ENCODE data around the gene PSMD8. TPM values are rescaled to one million over a fixed set of nuclear protein-coding genes. Genes with fewer than 3 reads are reported as not detected.

Gene PSMD8
- total RNA-seq, 2 donors from 2014 or later = 403 to 603 TPM

DNA sequence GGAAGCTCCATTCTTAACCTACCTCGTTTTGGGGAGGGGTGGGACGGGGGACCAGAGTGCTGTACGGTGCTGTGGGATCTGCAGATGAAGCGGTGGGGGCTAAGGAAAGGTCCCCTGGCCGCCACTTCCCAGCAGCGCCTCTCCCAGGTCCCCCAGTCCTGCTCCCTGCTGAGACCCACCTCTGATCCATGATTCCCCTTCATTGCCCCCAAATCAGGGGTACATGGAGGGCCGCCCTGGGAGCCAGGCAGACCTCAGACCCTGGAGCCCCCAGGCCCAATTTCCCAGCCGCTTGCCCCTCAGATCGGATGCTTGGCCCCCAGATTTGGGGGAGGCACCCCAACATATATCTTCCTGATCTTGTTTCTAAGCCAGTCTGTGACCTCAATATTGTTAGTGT, 24.7 kb downstream of the PSMD8 start:
- no peak overlapping the region for H3K27ac ChIP-seq
- no peak overlapping the region for H3K4me3 ChIP-seq
- H3K4me1 ChIP-seq = peaks cover 0 to 20% of the 10 kb centered on the region in 2 donors
- H3K36me3 ChIP-seq = no peaks in the 10 kb centered on the region
- H3K9me3 ChIP-seq = no peaks in the 10 kb centered on the region
- H3K27me3 ChIP-seq = peaks cover 0 to 16% of the 10 kb centered on the region in 2 donors
- no peak for DNase-seq (ENCODE audit: low spot score)
- TF ChIP-seq, protein P1, sequence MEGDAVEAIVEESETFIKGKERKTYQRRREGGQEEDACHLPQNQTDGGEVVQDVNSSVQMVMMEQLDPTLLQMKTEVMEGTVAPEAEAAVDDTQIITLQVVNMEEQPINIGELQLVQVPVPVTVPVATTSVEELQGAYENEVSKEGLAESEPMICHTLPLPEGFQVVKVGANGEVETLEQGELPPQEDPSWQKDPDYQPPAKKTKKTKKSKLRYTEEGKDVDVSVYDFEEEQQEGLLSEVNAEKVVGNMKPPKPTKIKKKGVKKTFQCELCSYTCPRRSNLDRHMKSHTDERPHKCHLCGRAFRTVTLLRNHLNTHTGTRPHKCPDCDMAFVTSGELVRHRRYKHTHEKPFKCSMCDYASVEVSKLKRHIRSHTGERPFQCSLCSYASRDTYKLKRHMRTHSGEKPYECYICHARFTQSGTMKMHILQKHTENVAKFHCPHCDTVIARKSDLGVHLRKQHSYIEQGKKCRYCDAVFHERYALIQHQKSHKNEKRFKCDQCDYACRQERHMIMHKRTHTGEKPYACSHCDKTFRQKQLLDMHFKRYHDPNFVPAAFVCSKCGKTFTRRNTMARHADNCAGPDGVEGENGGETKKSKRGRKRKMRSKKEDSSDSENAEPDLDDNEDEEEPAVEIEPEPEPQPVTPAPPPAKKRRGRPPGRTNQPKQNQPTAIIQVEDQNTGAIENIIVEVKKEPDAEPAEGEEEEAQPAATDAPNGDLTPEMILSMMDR (IDR thresholded peaks at IDR 0.05) = no peak

DNA sequence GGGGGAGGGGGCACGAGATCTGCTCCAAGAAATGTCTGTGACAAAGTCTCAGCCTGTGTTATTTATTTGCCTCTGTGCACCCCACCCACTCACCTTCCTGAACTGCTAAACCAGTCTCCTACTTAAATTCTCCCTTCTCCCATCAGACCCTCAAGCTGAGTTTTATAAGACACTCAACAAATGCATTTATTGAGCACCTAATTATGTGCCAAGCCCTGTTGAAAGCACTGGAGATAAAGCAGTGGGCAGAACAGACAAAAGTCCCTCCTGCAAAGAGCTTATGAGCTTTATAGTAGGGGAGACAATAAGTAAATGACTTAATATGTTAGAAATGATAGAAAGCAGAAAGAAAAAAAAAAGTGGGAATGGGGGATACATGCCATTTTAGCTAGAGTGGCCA, 25.2 kb downstream of the PSMD8 start:
- DNase-seq (ENCODE audit: low spot score) = no peak
- peaks cover 0 to 20% of the 10 kb centered on the region in 2 donors for H3K4me1 ChIP-seq
- no peaks in the 10 kb centered on the region for H3K9me3 ChIP-seq
- no peaks in the 10 kb centered on the region for H3K36me3 ChIP-seq
- no peak overlapping the region for H3K27ac ChIP-seq
- H3K4me3 ChIP-seq = no peak overlapping the region
- TF ChIP-seq, protein P1 (IDR thresholded peaks at IDR 0.05) = no peak
- peaks cover 0 to 16% of the 10 kb centered on the region in 2 donors for H3K27me3 ChIP-seq

DNA sequence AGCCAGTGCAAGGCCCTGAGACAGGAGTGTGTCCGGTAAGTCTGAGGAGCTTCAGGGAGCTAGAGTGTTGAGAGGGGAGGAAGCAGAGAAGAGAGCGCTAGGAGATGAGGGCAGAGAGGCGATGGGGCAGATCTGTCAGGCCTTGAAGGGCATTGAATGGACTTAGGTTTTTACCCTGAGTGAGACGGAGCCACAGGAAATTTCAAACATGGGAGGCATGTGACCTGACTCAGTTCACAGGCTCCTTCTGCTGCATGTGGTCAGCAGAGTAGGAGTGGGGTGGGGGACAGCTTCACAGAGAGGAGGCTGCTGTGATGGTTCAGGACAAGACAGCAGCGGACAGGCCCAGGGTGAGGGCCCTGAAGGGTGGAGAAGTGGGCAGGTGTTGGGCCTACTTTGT, 26.0 kb downstream of the PSMD8 start:
- Histone ChIP-seq H3K4me3 (no peak overlapping the region), H3K36me3 (peaks cover under 1% of the 10 kb centered on the region), H3K27ac (no peak overlapping the region), H3K4me1 (peaks cover 0 to 14% of the 10 kb centered on the region in 2 donors), H3K9me3 (no peaks in the 10 kb centered on the region), H3K27me3 (peaks cover 0 to 14% of the 10 kb centered on the region in 2 donors)
- TF ChIP-seq, protein P1 (IDR thresholded peaks at IDR 0.05) = no peak
- no peak for DNase-seq (ENCODE audit: low spot score)

- Histone ChIP-seq H3K36me3 (peaks cover 3% of the 10 kb centered on the region), H3K4me1 (peaks cover 0 to 8% of the 10 kb centered on the region in 2 donors), H3K27ac (no peak overlapping the region), H3K27me3 (peaks cover 0 to 12% of the 10 kb centered on the region in 2 donors), H3K4me3 (no peak overlapping the region), H3K9me3 (no peaks in the 10 kb centered on the region)
- no peak for DNase-seq (ENCODE audit: low spot score)
- TF ChIP-seq, protein P1 (IDR thresholded peaks at IDR 0.05) = no peak
Observed at GRCh38 chr19:38401148-38401547, 26.8 kb downstream of the PSMD8 start.

- Histone ChIP-seq H3K27me3 (peaks cover 0 to 8% of the 10 kb centered on the region in 2 donors), H3K9me3 (no peaks in the 10 kb centered on the region), H3K4me1 (peaks cover 0 to 8% of the 10 kb centered on the region in 2 donors), H3K4me3 (peak overlapping the region; percentile 20 to 90), H3K27ac (no peak overlapping the region), H3K36me3 (peaks cover 3% of the 10 kb centered on the region)
- TF ChIP-seq, protein P1 (IDR thresholded peaks at IDR 0.05) = no peak
- no peak for DNase-seq (ENCODE audit: low spot score)
Observed at GRCh38 chr19:38402623-38402966, 28.2 kb downstream of the PSMD8 start.

DNA sequence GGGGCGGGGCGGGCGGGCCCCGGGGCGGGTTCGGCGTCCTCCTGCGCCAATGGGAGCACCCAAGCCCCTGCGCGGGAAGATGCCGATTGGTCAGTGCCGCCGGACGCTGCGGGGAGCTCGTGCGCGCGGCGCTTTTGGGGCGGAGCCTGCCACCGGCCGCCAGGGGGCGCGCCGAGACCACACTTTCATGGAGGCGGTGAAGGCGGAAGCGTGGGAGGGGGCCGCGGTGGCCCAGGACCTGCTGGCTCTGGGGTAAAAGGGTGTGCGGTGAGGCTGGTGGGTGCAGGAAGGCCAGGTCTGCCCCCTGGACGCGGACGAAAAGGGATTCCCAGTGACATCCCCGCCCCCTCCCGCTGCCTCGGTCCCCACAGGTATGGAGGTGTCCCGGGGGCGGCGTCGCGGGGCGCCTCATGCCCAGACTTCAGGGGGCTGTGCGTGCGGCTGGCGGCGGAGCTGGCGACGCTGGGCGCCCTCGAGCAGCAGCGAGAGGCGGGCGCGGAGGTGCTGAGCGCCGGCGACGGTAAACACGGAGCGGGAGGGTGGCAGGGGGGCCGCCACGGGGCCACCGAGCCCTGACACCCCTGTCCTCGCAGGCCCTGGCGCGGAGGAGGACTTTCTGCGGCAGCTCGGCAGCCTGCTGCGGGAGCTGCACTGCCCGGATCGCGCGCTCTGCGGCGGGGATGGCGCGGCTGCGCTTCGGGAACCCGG, 28.8 kb downstream of the PSMD8 start, which contains the start of gene FAM98C:
Gene FAM98C (plus strand): TSS at position 127 of the 708 bp plus-strand sequence. CDS start 61 bp downstream, at position 188.
- Histone ChIP-seq H3K27ac (peak within 1 kb of the TSS; percentile 83), H3K4me1 (peaks cover 0 to 8% of the 10 kb centered on the region in 2 donors), H3K4me3 (peak within 1 kb of the TSS; percentile 74 to 90), H3K27me3 (peaks cover 0 to 8% of the 10 kb centered on the region in 2 donors), H3K36me3 (peaks cover 3% of the 10 kb centered on the region), H3K9me3 (no peaks in the 10 kb centered on the region)
- TF ChIP-seq, protein P1 (IDR thresholded peaks at IDR 0.05) = peak; percentile 97 to 98
- DNase-seq (ENCODE audit: low spot score) = peak; percentile 98

Measured in right atrium auricular region (tissue), 2 donors.